GM12873 (cell line): Measurements from ENCODE around the gene PBX1.

ENCODE experiments used
- CTCF ChIP-seq: IDR thresholded peaks from 2 replicates; pipeline ENCODE4 v1.5.1; 2012; ENCODE audit warnings: low read depth, mild to moderate bottlenecking, moderate library complexity, low read length, control low read depth; ENCODE audit not compliant: insufficient read depth; ENCODE audit errors: missing control alignments

PBX1 gene

GRCh38 chr1:164577291-164577690, 18.3 kb downstream of the PBX1 start:
- no peak for TF ChIP-seq CTCF

GRCh38 chr1:164578479-164579200, 19.7 kb downstream of the PBX1 start:
- no peak for TF ChIP-seq CTCF

- no peak for TF ChIP-seq CTCF
These were observed 20.4 kb downstream of the PBX1 start for GRCh38 chr1:164579381-164579780.

GRCh38 chr1:164581762-164582161, 22.8 kb downstream of the PBX1 start:
- TF ChIP-seq CTCF, result no peak

GRCh38 chr1:164583196-164583595, 24.2 kb downstream of the PBX1 start:
- TF ChIP-seq CTCF, result no peak

GRCh38 chr1:164583835-164584539, 25.0 kb downstream of the PBX1 start:
- TF ChIP-seq CTCF, result no peak

GRCh38 chr1:164586591-164586990, 27.6 kb downstream of the PBX1 start:
- no peak for TF ChIP-seq CTCF
